Activated CD8-positive, alpha-beta memory T cell treated with anti-CD3 and anti-CD28 coated beads for 1 hour (primary cell): ENCODE measurements around the gene DOK3.

ENCODE experiments used
- DNase-seq, 2 donors: peaks; one replicate each; pipeline ENCODE4 v3.0.0-alpha.2; 2020; ENCODE audit warnings: low read depth in 1 of 2; ENCODE audit errors: extremely low read depth in 1 of 2

The DOK3 gene

DNA sequence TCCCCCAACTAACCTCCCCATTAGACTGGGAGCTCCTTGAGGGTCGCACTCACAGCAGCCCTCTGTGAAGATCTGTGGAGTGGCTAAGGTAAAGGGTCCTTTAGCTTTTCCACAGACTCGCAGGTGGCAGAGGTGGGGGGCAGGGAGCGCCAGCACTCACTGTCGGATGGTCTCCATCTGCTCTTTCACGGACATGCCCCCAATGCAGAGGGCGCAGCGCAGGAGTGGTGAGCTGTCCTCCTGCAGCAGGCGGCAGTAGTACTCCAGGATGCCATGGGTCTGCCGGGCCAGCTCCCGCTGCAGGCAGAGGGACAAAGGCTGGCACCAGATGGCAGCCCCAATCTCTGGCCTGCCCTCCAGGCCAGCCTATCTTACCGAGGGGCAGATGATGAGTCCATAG lies 4.9 kb upstream of the DOK3 start:
- DNase-seq: no peak

DNA sequence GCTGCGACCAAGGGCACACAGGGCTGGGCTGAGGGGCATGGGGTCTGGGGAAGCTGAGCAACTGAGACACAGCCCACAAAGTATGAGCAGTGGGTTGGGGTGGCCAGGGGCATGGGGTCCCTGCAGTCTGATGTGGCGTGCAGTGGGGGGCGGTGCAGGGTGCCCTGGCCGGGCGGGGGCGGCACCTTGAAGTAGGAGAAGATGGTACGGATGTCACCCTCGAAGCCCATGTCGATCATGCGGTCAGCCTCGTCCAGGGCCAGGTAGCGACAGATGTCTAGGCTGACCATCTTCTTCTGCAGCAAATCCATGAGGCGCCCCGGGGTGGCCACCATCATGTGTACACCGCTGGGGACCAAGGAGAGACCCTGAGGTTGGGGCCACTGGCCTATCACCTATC lies 3.9 kb upstream of the DOK3 start:
- DNase-seq: no peak

DNA sequence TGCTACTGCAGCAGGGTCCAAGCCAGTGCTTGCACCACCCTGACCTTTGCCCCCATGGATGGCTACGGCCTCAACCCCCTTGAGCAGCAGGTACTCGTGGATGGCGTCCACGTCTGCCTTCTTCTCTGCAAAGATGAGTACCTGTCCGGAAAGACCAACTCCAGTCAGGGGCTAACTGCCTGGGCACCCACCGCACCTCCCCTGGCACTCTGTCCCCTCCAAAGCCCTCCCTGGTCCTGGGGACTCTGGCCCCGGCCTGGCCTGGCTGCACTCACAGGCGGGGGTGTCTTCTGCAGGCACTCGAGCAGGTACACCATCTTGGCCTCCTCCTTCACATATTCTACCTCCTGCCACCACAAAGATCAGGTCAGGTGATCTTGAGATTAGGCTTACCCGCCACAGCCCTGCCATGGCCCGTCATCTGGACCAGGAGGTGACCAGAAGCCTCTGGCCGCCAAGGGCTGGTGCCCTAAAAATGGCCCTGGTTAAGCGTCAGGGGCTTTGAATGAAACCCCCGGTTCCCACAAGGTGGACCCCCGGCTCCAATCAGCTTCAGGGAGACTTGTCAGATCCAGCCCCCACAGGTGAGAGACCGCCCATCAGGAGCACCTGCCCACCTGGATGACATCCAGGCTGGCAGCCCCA lies 3.2 kb upstream of the DOK3 start:
- DNase-seq: no peak

DNA sequence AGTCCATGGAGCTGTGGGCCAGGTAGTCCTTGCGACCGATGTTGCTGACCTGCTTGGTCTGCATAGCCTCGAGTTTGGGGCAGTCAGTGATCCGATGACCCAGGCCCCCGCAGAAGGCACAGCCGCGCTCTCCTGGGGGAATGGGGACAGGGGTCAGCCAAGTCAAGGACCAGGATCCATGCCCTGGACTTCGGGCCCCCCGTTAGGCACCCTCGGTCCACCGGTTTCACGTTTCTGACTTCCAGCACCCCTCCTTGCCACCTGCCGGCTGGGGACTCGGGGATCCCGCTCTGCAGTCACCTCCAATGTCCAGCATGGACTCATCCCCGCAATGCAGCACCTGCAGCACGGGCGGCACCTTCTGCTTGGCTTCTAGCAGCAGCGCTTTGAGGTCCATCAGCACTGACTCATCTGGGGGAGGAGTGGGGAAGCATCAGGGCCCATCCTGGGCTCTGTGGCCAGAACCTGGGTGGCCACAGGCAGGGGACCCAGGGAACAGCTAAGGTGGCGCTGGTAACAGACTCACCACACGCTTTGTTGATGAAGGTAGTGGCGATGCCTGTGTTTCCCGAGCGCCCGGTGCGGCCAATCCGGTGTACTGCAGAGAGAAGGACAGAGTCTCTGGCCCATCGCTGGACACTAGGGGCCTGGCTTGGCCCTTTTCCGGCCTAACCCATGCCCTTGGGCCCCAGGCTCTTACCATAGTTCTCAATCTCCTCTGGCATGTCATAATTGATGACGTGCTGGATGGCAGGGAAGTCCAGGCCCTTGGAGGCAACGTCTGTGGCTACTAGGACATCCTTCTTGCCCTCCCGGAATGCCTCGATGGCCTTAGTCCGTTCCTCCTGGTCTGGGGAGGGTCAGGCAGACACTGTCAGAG lies 2.4 kb upstream of the DOK3 start:
- no peak for DNase-seq

DNA sequence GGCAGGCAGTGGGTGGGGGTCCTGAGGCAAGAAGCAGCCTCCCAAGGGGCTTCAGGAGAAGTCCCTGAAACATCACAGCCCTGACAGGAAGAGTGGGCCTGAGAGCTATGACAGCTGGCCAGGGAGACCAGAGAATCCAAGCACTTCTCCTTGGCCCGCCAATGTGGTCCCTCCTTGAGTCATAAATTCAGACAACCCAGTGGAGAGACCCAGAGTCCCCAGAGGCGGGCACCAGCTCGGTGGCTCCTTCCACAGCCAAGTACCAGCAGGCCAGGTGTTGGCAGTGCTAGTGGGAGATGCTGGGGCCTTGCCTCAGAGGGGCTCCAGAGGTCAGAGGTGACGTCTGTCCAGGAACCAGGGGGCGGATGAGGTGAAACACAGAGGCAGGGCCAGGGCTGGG lies 1.6 kb upstream of the DOK3 start:
- no peak for DNase-seq

DNA sequence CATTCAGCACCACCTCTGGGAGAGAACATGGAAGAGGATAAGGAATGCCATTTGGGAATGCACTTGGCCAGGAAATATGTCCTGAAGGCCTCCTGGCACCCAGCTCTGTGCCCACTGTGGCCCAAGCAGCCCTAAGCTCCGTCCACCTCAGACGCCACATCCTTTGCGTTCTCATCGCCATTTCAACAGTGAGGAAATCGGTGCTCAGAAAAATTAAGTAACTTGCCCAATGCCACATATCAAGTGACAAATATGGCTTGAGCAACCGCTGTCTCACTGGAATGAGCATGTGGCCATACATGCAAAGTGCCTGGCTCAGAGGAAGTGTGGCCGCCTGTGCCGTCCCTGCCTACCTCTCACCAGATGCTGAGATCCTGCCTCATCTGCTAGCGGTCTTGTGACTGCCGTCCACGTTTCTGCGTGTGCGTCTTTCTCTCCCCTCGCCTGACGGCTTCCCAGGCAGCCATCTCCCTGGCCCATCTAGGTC lies 984 bp upstream of the DOK3 start:
- no peak for DNase-seq

DNA sequence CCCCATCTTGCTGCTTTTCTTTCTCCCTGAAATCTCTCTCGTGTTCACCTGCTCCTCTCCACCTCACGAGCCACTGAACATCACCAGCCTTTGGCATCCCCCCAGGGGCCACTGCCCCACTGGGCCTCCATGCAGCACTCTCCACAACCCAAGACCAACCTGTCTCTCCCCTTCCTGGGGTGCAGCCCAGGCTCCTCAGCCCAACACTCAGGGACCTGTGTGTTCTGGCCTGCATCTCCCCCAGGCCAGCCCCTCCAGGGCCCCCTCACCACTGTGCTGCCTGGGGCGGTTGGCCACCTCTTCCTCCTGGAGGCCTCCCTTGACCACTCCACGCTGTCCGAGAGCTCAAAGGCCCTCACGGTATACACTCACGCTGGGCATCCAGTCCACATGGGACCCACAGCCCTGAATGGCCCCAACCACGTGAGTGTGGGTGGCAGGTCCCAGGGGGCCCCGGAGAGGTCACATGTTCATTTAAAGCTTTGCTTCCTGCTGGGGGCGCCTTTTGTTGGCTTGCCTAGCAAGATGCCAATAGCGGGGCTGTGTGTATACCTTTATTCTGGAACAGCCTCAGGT lies 453 bp upstream of the DOK3 start:
- no peak for DNase-seq

DNA sequence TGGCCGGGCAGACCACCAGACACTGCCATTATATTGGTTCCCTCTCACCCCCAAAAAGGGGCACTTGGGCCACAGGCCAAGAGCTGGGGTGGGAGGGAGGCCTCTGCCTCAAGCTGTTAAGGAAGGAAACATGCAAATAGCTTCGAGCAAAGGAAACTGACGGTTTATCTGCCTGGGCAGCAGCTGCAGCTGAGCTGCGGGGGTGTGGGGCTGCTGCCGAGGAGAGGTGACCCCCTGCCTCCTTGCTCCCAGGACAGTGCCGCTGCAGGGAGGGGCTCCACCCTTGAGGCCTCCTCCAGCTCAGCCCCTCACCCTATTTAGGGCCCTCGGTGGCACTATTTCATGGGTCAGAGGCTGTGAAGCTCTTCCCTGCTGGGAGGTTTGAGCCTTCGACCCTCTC lies 789 bp downstream of the DOK3 start:
- no peak for DNase-seq

DNA sequence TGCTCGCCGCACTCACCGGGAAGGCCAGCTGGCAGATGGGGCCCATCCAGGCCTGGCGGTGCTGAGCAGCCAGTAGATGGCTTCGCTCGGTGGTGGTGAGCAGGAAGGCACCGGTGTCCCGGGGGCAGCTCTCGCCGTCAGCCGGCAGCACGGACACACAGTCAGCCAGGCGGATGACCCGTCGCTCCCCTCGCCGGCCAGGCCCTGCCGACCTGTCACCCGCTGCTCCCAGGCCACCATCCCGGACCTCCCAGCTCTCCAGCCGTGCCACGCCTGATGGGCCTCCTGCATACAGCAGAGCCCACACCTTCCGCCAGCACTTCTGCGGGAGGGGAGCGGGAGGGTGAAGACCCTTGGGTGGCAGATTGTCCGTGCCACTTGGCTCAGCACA lies 1.4 kb downstream of the DOK3 start:
- DNase-seq: no peak

DNA sequence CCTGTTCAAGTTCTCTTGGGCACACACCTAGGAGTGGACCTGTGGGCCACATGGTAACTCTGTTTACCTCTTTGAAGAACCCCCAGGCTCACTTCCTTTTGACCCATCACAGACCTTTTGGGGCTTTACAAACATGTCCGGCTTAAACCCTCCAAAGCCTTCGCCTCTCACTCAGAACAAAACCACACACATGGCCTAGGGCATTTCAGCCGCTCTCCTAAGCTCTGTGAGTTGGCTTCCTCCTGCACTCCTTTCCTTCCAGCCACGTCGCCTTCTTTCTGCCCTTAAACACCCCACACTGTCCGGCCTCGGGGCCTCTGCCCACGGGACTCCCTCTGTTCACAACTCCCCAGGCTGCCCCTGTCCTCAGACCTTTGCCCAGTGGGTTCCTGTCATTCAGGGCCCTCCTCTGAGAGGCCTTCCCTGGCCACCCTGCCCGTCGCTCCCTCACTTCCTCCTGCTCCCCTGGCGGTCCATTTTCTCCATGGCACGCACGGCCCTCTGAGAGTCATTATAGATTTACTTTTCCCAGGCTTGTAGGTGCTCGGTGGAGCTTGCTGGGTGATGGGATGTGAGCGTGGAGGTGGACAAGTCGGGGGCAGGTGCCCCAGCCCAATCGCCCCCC lies 1.9 kb downstream of the DOK3 start:
- no peak for DNase-seq

DNA sequence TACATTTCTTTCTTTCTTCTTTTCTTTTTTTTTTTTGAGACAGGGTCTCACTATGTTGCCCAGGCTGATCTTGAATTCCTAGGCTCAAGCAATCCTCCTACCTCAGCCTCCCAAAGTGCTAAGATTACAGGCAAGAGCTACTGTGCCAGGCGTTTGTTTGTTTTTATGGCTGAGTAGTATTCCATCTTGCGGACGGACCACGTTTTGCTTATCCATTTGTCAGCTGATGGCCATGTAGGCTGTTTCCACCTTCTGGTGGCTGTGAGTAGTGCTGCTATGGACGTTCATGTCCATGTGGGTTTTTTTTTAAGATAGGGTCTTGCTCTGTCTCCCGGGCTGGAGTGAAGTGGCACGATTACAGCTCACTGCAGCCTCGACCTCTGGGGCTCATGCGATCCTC lies 2.5 kb downstream of the DOK3 start:
- DNase-seq: no peak

DNA sequence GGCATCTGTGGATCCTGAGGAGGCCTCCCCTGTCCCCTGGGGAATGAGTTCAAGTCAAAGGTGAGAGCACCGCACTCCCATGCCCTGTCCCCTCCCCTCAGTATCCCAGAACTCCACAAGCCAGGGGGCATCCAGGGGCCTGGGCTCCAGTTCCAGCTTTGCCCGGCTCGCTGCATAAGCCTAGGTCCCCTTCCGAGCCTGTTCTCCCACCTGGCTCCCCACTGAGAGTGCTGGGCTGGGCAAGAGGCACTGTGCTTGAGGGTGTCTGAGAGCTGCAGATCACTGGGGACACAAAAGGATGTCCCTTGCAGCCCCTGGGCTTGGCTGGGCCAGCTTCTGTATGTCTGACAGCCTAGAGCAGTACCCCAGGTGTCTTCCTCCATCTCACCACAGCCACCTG lies 4.6 kb downstream of the DOK3 start:
- no peak for DNase-seq

DNA sequence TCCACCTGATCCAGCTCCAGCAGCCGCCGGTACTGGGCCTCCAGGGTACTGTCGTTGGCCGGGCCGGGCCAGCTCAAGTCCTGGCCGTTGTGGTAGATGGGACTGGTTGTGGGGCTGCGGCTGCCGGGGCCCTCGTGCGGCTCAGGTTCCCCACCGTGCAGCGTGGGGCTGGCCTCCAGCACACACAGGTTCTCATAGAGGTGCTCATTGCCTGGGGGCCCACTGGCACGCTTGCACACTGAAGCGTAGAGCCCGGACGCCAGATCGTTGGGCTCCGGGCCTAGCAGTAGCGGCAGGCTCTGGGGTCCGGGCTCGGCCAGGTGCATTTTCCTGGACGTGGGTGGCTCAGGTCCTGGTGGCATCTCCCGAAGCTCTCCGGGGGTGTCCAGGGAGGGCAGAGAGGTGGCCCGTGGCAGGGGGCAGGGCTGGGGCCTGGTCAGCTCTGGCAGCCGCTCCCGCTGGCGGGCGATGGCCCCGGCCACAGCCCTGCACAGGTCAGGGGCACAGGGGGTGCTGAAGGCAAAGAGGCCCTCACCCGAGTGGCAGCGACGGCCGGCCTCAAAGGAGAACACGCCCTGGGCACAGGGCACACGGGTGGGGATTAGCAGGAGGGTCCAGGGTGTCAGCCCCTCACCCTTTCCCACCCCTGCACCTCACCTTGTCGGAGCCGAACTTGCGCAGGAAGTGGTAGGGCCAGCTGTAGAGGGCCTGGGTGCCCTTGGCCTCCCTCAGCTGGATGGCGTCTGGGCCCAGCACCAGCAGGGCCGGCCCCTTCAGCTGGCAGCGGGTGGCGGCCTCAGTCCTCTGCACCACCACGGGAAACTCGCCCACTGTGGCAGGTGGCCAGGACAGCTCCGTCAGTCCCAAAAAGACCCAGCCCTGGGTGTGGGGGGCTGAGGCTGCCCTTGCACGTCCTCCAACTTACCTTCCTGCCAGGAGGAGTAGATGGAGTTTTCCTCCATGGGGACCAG lies 5.3 kb downstream of the DOK3 start:
- no peak for DNase-seq

DNA sequence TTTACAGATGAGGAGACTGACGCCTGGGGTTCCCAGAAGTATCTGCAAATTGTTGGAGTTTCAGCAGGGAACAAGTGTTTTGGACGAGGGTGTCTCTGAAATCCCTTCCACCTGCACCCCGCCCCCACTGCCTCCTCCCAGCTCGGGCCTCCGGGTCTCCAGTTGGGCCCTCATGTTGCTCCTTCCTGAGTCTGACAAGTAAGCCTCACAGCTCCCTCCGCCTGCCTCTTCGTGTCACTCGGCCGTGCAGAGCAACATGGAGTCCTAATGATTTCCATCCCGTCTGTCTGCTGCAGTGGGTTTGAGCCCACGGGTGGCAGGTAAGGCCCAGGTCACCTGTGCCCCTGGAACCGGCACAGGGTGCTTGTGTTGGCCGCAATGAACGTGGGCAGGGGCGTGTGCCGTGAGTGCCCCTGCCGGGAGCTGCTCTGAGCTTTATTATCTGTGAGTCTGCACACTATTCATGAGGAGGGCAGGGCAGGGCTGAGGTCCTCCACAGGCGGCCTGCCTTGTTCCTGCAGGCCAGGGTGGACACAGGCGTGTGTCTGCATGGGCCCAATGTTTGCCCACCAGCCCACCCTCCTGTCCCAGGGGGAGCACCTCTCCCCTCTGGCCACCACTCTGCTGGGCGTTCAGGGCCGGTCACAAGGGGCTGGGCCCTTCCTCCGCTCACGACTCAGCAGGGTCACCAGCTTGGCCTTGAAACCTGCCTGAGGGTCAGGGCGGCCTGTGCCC lies 6.1 kb downstream of the DOK3 start:
- no peak for DNase-seq

DNA sequence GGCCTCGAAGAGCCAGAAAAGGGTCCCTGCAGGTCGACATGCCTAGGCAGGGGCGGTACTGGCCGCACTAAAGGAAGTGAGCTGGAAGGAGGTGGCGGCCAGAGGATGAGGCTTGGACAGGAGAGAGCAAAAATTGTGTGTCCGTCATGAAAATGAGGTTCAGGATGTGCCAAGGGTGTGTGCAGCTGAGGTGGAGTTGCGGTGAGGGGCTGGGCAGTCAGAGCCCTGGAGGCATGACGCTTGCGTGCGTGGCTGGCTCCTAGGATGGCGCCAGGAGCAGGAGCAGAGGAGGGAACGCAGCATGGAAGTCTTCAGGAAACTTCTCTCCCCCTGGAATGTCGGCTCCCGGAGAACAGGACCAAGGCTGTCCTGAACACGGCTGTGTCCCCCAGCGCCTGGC lies 6.7 kb downstream of the DOK3 start:
- DNase-seq: no peak

DNA sequence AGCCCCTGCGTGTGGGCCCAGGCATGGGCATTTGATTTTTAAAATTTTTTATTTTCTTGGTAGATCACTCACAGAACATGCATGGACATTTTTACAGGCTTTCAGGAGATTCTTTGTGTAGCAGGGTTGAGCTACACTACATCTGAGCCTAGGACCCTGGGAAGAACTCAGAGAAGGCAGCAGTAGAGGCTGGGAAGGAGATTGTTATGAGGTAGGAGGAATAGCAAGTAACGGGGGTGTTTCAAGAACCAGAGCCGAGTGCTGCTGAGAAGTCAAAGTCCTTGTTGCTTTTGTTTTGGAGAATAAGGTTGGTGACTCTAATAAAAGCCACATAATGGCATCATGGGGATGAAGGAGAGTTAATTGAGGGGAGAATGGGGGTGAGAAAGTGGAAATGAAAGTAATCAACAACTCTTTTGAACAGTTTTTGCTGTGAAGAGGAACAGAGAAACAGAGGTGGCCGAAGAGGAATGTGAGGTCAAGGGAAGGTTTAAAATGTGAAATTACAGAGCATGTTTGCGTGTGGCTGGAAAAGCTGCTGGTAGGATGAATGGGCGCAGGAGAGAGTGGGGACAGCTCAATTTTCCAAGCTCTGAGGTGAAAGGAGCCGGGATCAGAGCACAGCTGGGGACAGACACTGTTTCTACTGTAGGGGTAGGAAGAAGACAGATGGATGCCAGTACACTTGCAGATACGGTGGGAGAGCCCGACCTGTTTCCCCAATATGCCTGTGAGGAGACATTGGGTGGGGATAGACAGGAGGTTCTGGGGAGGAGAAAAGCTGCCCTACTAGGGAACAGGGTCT lies 7.5 kb downstream of the DOK3 start:
- DNase-seq: no peak

DNA sequence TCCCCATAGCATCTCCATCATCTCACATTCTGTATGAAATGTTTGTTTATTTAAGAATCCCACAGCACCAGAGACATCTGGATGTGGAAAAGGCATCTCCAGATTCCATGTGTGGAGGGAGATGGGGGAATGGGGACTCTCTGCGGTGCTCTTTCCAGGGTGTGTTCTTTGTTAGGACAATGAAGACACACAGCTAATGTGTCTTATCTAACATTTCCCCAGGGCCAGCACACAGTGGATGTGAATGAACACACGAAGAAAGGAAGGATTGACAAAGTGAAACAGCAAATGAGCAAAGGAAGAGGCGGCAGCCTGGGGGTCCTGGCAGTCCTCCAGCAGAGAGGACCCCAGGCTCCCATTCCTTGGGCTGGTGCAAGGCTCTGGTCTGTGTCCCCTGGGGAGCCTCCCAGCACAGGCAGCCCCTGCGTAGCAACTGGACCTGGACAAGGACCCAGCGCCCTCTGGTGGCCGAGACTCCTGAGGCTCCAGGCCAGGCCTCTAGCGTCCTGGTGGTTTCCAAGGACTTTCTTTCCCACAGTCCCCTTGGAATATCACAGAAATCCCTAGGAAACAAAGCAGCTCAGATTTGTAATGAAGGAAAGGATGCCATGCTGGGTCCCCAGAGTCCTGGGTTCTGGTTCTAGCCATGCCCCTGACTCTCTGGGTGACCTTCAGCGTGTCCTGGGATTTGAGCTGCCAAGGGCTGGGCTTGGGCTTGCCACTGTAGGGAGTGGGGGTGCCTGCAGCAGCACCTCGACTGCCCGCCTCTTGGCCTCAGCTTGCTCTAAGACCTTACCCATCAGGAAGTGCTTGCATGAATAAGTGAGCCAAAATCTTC lies 8.7 kb downstream of the DOK3 start:
- peak; percentile 72 to 86 for DNase-seq

DNA sequence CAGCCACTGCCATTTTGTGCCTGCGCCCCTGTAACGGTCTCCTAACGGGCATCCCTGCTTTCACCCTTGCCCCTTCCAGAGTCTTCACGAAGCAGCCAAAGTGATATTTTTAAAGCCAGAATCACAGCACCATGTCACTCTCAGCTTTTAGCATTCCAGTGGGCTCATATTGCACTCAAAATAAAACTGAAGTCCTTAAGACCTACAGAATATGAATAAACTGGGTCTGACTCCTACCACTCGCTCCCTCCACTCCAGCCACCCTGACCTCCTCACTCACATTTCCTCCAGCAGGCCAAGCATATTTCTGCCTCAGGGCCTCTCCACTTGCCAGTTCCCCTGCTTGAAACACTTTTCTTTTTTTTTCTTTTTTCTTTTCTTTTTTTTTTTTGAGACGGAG lies 9.8 kb downstream of the DOK3 start:
- DNase-seq: no peak
